ENCODE measurements around the gene KCNK5. TPM values are rescaled to one million over a fixed set of nuclear protein-coding genes. Genes with fewer than 3 reads are reported as not detected.

The KCNK5 gene
- total and polyA plus RNA-seq, 4 donors: 3.7 to 19.1 (median 7.5) TPM

DNA sequence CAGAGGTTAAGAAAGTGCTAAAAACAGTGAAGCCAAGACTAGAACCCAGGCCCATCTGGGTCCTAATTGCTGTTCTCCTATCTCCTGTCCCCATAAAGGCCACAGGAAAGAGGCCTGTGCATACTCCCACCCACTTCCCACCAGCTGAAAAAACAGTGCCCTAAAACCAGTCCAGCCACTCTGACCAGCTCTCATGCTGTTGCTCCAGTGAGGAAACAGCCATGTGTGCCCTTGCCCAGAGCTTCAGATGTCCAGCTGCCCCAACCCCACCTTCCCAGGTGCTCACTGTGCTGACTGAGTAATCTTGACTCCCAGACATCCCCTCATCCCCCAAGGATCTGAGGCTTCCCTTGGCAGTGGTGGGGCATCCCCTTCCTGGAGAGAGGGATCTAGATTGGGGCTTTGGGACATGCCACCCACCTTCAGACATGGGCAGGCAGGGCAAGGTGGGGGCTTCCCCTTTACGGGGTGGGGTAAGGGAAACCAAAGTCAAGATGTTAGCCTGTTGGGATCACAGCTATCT is 28.7 kb downstream of the KCNK5 start (continued):
- TF ChIP-seq, protein P1, sequence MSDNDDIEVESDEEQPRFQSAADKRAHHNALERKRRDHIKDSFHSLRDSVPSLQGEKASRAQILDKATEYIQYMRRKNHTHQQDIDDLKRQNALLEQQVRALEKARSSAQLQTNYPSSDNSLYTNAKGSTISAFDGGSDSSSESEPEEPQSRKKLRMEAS (IDR thresholded peaks at IDR 0.05): no peak

- H3K36me3 ChIP-seq (ENCODE audit: control insufficient read depth in 4 of 4, insufficient read depth in 3 of 4, low read depth in 1 of 4, low read length in 3 of 4): peaks cover 2 to 21% (median 10%) of the 10 kb centered on the region in 4 donors
- no peaks in the 10 kb centered on the region for H3K27me3 ChIP-seq (ENCODE audit: control insufficient read depth in 4 of 4, insufficient read depth in 4 of 4, low read length in 3 of 4)
- no peak overlapping the region for H3K27ac ChIP-seq (ENCODE audit: low read depth in 1 of 2, low read length in 2 of 2)
- no peak overlapping the region for H3K4me3 ChIP-seq (ENCODE audit: low read depth in 1 of 3, low read length in 3 of 3)
- WGBS: 84% methylated on average over 10 of the region's 10 CpGs
- H3K9me3 ChIP-seq (ENCODE audit: control insufficient read depth in 4 of 4, low read length in 3 of 4): no peaks in the 10 kb centered on the region
- H3K9ac ChIP-seq (ENCODE audit: low read depth in 1 of 2, low read length in 2 of 2): no peak overlapping the region
- no peak for DNase-seq (ENCODE audit: low spot score)
- peaks cover 3 to 62% (median 34%) of the 10 kb centered on the region in 4 donors for H3K4me1 ChIP-seq (ENCODE audit: control insufficient read depth in 4 of 4, insufficient read depth in 4 of 4, low read length in 3 of 4)
- TF ChIP-seq, protein P2, sequence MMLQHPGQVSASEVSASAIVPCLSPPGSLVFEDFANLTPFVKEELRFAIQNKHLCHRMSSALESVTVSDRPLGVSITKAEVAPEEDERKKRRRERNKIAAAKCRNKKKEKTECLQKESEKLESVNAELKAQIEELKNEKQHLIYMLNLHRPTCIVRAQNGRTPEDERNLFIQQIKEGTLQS (IDR thresholded peaks at IDR 0.05): no peak
- no peak for TF ChIP-seq RAD21 (IDR thresholded peaks at IDR 0.05)
Measured at GRCh38 chr6:39199976-39200375, 29.3 kb downstream of the KCNK5 start.

DNA sequence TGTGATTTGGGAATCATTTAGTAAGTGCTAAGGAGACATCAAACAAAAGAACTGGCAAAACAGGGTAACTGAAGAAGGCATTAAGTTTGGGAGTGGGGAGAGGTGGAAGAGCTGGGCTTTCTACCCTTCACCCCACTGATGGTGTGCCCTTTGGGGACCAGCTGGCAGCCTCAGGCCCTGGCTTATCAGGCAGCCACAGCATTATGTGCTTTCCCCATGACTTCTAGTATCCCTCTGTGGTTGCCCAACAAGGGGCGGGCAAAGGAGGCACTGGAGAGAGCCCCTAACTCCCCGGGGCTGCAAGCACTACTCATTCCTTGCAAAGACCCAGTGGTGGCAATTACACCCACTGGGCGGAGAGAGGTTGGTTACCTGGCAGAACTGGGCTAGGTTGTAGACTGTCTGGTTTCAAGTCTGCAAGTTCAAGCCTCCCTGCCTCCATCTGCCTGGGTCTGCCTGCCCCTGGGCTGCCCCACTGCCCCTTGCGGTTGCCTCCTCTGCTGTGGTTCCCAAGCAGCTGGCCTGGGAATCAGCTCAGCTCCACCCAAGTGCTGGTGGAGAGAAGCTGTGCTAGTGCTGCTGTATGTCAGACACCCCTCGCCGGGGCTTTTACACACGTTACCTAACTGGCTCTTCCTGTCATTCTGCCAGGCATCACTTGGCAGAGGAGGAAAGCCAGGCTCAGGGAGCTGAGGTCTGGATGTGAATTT is 29.9 kb downstream of the KCNK5 start:
- no peak overlapping the region for H3K4me3 ChIP-seq (ENCODE audit: low read depth in 1 of 3, low read length in 3 of 3)
- H3K4me1 ChIP-seq (ENCODE audit: control insufficient read depth in 4 of 4, insufficient read depth in 4 of 4, low read length in 3 of 4): peaks cover 3 to 56% (median 32%) of the 10 kb centered on the region in 4 donors
- TF ChIP-seq NR2F2 (IDR thresholded peaks at IDR 0.05): no peak
- no peak for TF ChIP-seq JUND (IDR thresholded peaks at IDR 0.05)
- TF ChIP-seq, protein P2 (IDR thresholded peaks at IDR 0.05): no peak
- H3K9ac ChIP-seq (ENCODE audit: low read depth in 1 of 2, low read length in 2 of 2): no peak overlapping the region
- no peaks in the 10 kb centered on the region for H3K9me3 ChIP-seq (ENCODE audit: control insufficient read depth in 4 of 4, low read length in 3 of 4)
- H3K36me3 ChIP-seq (ENCODE audit: control insufficient read depth in 4 of 4, insufficient read depth in 3 of 4, low read depth in 1 of 4, low read length in 3 of 4): peaks cover 2 to 24% (median 16%) of the 10 kb centered on the region in 4 donors
- H3K27ac ChIP-seq (ENCODE audit: low read depth in 1 of 2, low read length in 2 of 2): no peak overlapping the region
- DNase-seq (ENCODE audit: low spot score): no peak
- 82% methylated on average over 7 of the region's 7 CpGs for WGBS
- no peaks in the 10 kb centered on the region for H3K27me3 ChIP-seq (ENCODE audit: control insufficient read depth in 4 of 4, insufficient read depth in 4 of 4, low read length in 3 of 4)

DNA sequence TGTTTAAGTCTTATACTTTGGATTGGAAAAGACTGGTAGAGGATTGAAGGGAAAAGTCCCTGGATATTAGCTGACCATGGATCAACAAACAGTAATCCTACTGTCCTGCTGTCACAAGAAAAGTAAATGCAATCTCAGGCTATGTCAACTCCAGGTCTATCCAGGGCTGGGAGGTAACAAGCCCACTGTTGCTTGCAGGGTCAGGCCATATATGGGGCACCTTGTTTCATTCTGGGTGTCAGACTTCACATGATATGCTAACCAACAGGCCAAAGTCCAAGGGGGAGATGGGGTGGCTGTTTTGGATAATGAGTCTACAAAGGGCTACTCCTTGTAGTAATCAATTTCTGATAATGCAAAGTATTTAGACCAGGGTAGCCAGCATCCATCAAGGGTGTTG is 30.7 kb downstream of the KCNK5 start:
- TF ChIP-seq HNF4A (conservative IDR thresholded peaks at IDR 0.05) (peak; percentile 25 to 30), SP1 (IDR thresholded peaks at IDR 0.05) (no peak)
- H3K27me3 ChIP-seq (ENCODE audit: control insufficient read depth in 4 of 4, insufficient read depth in 4 of 4, low read length in 3 of 4): no peaks in the 10 kb centered on the region
- no peaks in the 10 kb centered on the region for H3K9me3 ChIP-seq (ENCODE audit: control insufficient read depth in 4 of 4, low read length in 3 of 4)
- H3K27ac ChIP-seq (ENCODE audit: low read depth in 1 of 2, low read length in 2 of 2): no peak overlapping the region
- H3K4me3 ChIP-seq (ENCODE audit: low read depth in 1 of 3, low read length in 3 of 3): no peak overlapping the region
- H3K4me1 ChIP-seq (ENCODE audit: control insufficient read depth in 4 of 4, insufficient read depth in 4 of 4, low read length in 3 of 4): peaks cover 3 to 53% (median 28%) of the 10 kb centered on the region in 4 donors
- no peak overlapping the region for H3K9ac ChIP-seq (ENCODE audit: low read depth in 1 of 2, low read length in 2 of 2)
- no peak for DNase-seq (ENCODE audit: low spot score)
- peaks cover 2 to 33% (median 24%) of the 10 kb centered on the region in 4 donors for H3K36me3 ChIP-seq (ENCODE audit: control insufficient read depth in 4 of 4, insufficient read depth in 3 of 4, low read depth in 1 of 4, low read length in 3 of 4)

GRCh38 chr6:39197922-39198500 is 31.3 kb downstream of the KCNK5 start:
- peaks cover 0 to 49% (median 23%) of the 10 kb centered on the region in 4 donors for H3K4me1 ChIP-seq (ENCODE audit: control insufficient read depth in 4 of 4, insufficient read depth in 4 of 4, low read length in 3 of 4)
- TF ChIP-seq NR2F2 (IDR thresholded peaks at IDR 0.05): no peak
- TF ChIP-seq CTCF (IDR thresholded peaks at IDR 0.05; ENCODE audit: low read depth, low read length, missing input control): no peak
- TF ChIP-seq REST (IDR thresholded peaks at IDR 0.05): no peak
- TF ChIP-seq RXRA (IDR thresholded peaks at IDR 0.05): no peak
- no peak for TF ChIP-seq JUND (IDR thresholded peaks at IDR 0.05)
- TF ChIP-seq HNF4A (conservative IDR thresholded peaks at IDR 0.05): no peak

More at GRCh38 chr6:39197922-39198500, 31.3 kb downstream of the KCNK5 start:
- Histone ChIP-seq H3K9me3 (ENCODE audit: control insufficient read depth in 4 of 4, low read length in 3 of 4) (no peaks in the 10 kb centered on the region), H3K9ac (ENCODE audit: low read depth in 1 of 2, low read length in 2 of 2) (no peak overlapping the region), H3K27me3 (ENCODE audit: control insufficient read depth in 4 of 4, insufficient read depth in 4 of 4, low read length in 3 of 4) (no peaks in the 10 kb centered on the region), H3K36me3 (ENCODE audit: control insufficient read depth in 4 of 4, insufficient read depth in 3 of 4, low read depth in 1 of 4, low read length in 3 of 4) (peaks cover 2 to 37% (median 24%) of the 10 kb centered on the region in 4 donors), H3K4me3 (ENCODE audit: low read depth in 1 of 3, low read length in 3 of 3) (no peak overlapping the region), H3K27ac (ENCODE audit: low read depth in 1 of 2, low read length in 2 of 2) (no peak overlapping the region)
- DNase-seq (ENCODE audit: low spot score): no peak
